HFFc6 (cell line): Measurements from ENCODE around the gene FOXP1. TPM values are rescaled to one million over a fixed set of nuclear protein-coding genes. Genes with fewer than 3 reads are reported as not detected.

Experiments
- DNase-seq: peaks from one replicate; pipeline ENCODE4 v3.0.0-alpha.2; 2018
- H3K27ac Mint-ChIP-seq: 2 replicates; pipeline ENCODE4 v1.8.0; 2020; ENCODE audit warnings: mild to moderate bottlenecking, mixed read lengths
- H3K27me3 Mint-ChIP-seq: 2 replicates; pipeline ENCODE4 v1.8.0; 2021; ENCODE audit warnings: mild to moderate bottlenecking, moderate library complexity, mixed read lengths; ENCODE audit not compliant: insufficient read depth
- H3K36me3 Mint-ChIP-seq: 2 replicates; pipeline ENCODE4 v1.8.0; 2021; ENCODE audit warnings: low read depth, mixed read lengths
- H3K4me1 Mint-ChIP-seq: 2 replicates; pipeline ENCODE4 v1.8.0; 2020; ENCODE audit warnings: low read depth, mixed read lengths
- H3K4me3 Mint-ChIP-seq: 2 replicates; pipeline ENCODE4 v1.8.0; 2020; ENCODE audit warnings: mild to moderate bottlenecking, moderate library complexity, mixed read lengths
- H3K9me3 Mint-ChIP-seq: 2 replicates; pipeline ENCODE4 v1.8.0; 2020; ENCODE audit warnings: mild to moderate bottlenecking, mixed read lengths
- CTCF ChIP-seq: fragments of 200-600 bp; sonication (generic); IDR thresholded peaks from 2 replicates; pipeline ENCODE4 v1.5.0; 2021; ENCODE audit warnings: antibody characterized with exemption, mild to moderate bottlenecking
- total RNA-seq, 6 experiments: library from RNA; stranded (reverse); fragmentation: NEBNext Ultra II Directional; extraction: Animal tissue kit (Norgen Biotek cat#: 25700); gene quantifications; 2 replicates in 1 of 6; 3 replicates in 5 of 6; pipeline ENCODE4 v1.2.3, GENCODE V29; 2021

FOXP1 gene
- total RNA-seq, 6 experiments from 2014 or later: 32.2 to 59.3 (median 52.0) TPM

GRCh38 chr3:71219744-71220638 is 363.5 kb downstream of the FOXP1 start:
- DNase-seq: no peak
- no peak for TF ChIP-seq CTCF
- H3K27me3 Mint-ChIP-seq: peaks cover 4% of the 10 kb centered on the region
- peaks cover 11% of the 10 kb centered on the region; the same call in 1 of the 2 replicates for H3K36me3 Mint-ChIP-seq
- no peak overlapping the region for H3K4me3 Mint-ChIP-seq
- no peak overlapping the region for H3K27ac Mint-ChIP-seq
- no peaks in the 10 kb centered on the region; the same call in 1 of the 2 replicates for H3K4me1 Mint-ChIP-seq
- H3K9me3 Mint-ChIP-seq: no peaks in the 10 kb centered on the region

GRCh38 chr3:71218508-71218907 is 365.0 kb downstream of the FOXP1 start:
- Mint-ChIP-seq H3K9me3 (no peaks in the 10 kb centered on the region), H3K4me3 (no peak overlapping the region), H3K4me1 (no peaks in the 10 kb centered on the region), H3K27me3 (peaks cover 4% of the 10 kb centered on the region), H3K36me3 (peaks cover 11% of the 10 kb centered on the region; the same call in 1 of the 2 replicates), H3K27ac (no peak overlapping the region)
- no peak for DNase-seq
- TF ChIP-seq CTCF: no peak

- no peaks in the 10 kb centered on the region for H3K9me3 Mint-ChIP-seq
- peaks cover 4% of the 10 kb centered on the region for H3K27me3 Mint-ChIP-seq
- H3K4me1 Mint-ChIP-seq: no peaks in the 10 kb centered on the region
- H3K36me3 Mint-ChIP-seq: peaks cover 10% of the 10 kb centered on the region; the same call in 1 of the 2 replicates
- H3K4me3 Mint-ChIP-seq: no peak overlapping the region
- no peak for TF ChIP-seq CTCF
- DNase-seq: no peak
- H3K27ac Mint-ChIP-seq: no peak overlapping the region
These were observed 365.8 kb downstream of the FOXP1 start for GRCh38 chr3:71217640-71218222.

- H3K27me3 Mint-ChIP-seq: no peaks in the 10 kb centered on the region; the same call in 1 of the 2 replicates
- no peaks in the 10 kb centered on the region for H3K36me3 Mint-ChIP-seq
- no peak overlapping the region for H3K27ac Mint-ChIP-seq
- no peak for DNase-seq
- no peak for TF ChIP-seq CTCF
- H3K4me3 Mint-ChIP-seq: no peak overlapping the region
- no peaks in the 10 kb centered on the region for H3K9me3 Mint-ChIP-seq
- peaks cover 10% of the 10 kb centered on the region for H3K4me1 Mint-ChIP-seq
These were observed 368.2 kb downstream of the FOXP1 start for GRCh38 chr3:71215351-71215750.

- H3K27me3 Mint-ChIP-seq: no peaks in the 10 kb centered on the region; the same call in 1 of the 2 replicates
- DNase-seq: no peak
- H3K4me3 Mint-ChIP-seq: no peak overlapping the region
- H3K36me3 Mint-ChIP-seq: no peaks in the 10 kb centered on the region
- peaks cover 15% of the 10 kb centered on the region for H3K4me1 Mint-ChIP-seq
- no peak overlapping the region for H3K27ac Mint-ChIP-seq
- no peak for TF ChIP-seq CTCF
- no peaks in the 10 kb centered on the region for H3K9me3 Mint-ChIP-seq
These were observed 368.7 kb downstream of the FOXP1 start for GRCh38 chr3:71214797-71215196.
